Measurements from ENCODE around the gene NCAM2. TPM values are rescaled to one million over a fixed set of nuclear protein-coding genes. Genes with fewer than 3 reads are reported as not detected.

NCAM2 gene
- total RNA-seq, 1 donor from 2014 or later = 22.6 TPM

DNA sequence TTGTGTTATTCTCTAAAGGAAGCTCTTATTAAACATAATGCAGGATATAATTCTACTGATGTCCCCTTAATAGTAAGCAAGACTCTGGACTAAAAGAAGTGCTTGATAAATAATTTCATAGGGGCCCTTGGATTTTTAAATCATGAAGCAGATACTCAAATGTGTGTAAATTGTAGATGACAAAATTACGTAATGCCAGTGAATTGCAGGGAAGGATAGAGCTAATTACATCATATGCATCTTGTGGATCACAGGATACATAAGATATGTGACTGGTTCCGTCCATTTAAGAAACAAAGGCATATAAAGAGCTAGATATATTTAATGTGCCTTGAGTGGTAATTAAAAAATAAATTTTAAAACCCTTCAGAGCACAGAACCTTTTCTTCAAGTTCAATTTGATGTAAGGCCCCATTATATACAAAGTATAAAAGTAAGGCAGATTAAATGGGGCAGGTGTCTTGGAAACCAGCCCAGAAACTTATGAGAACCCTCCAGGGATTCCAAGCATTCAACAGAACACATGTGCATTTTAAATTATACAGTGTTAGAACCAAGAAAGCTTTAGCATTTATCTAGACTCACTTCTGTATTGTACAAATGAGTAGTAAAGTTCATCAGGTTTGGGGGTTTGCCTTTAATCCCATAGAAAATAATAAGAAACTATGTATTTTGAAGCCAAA is 190.4 kb downstream of the NCAM2 start:
- no peaks in the 10 kb centered on the region for H3K4me1 Mint-ChIP-seq (ENCODE audit: unreplicated experiment)
- no peaks in the 10 kb centered on the region for H3K9me3 Mint-ChIP-seq
- no peak for DNase-seq (ENCODE audit: extremely low spot score, unreplicated experiment)
- no peaks in the 10 kb centered on the region for H3K36me3 Mint-ChIP-seq
- H3K27me3 Mint-ChIP-seq = no peaks in the 10 kb centered on the region
- H3K4me3 Mint-ChIP-seq = no peak overlapping the region
- H3K27ac Mint-ChIP-seq = no peak overlapping the region
- TF ChIP-seq, protein P1, sequence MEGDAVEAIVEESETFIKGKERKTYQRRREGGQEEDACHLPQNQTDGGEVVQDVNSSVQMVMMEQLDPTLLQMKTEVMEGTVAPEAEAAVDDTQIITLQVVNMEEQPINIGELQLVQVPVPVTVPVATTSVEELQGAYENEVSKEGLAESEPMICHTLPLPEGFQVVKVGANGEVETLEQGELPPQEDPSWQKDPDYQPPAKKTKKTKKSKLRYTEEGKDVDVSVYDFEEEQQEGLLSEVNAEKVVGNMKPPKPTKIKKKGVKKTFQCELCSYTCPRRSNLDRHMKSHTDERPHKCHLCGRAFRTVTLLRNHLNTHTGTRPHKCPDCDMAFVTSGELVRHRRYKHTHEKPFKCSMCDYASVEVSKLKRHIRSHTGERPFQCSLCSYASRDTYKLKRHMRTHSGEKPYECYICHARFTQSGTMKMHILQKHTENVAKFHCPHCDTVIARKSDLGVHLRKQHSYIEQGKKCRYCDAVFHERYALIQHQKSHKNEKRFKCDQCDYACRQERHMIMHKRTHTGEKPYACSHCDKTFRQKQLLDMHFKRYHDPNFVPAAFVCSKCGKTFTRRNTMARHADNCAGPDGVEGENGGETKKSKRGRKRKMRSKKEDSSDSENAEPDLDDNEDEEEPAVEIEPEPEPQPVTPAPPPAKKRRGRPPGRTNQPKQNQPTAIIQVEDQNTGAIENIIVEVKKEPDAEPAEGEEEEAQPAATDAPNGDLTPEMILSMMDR (conservative IDR thresholded peaks at IDR 0.05) = no peak

DNA sequence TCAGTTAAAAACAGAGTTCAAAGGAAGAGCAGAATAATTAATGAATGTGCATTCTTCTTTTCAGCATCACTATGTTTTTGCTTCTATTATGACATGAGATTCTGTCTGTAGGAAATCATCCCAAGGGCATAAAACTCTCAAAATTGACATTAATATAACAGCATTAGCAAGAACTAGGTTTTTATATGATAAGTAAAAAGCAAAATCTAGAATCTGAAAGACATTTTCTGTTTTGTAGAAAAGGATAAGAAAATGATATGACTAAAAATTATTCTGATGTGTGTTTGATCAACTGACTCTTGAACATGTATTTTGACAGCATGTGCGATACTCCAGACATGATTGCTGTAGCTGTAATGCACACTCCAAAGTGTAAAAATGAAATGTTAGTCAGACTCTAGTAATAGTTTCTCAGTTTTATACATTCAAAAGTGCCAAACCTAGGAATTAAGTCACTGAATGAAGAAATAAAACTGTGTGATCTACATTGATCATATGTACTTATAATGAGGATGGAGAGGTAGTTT is 197.3 kb downstream of the NCAM2 start:
- TF ChIP-seq, protein P1 (conservative IDR thresholded peaks at IDR 0.05) = no peak
- Mint-ChIP-seq H3K27ac (no peak overlapping the region), H3K4me1 (ENCODE audit: unreplicated experiment) (no peaks in the 10 kb centered on the region), H3K9me3 (no peaks in the 10 kb centered on the region), H3K27me3 (no peaks in the 10 kb centered on the region), H3K36me3 (no peaks in the 10 kb centered on the region), H3K4me3 (no peak overlapping the region)
- no peak for DNase-seq (ENCODE audit: extremely low spot score, unreplicated experiment)

DNA sequence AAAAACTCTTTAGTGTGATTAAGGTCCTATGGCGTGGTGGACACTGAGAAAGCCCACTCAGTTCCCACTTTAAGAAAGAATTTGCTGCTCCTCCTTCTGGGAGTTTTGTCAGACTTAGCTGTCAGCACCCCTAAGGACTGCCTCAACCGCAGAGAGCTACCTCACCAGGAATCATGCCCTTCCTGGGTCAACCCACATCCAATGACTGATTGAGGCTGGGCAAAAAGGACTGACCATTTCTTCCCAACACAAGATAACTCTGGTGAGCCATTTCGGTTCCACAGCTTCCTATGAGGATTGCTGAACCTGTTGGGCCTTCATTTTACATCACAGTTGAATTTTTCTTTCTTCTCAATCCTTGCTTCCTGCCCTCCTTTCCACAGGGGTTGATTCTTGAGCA is 197.9 kb downstream of the NCAM2 start:
- no peak overlapping the region for H3K4me3 Mint-ChIP-seq
- DNase-seq (ENCODE audit: extremely low spot score, unreplicated experiment) = no peak
- no peaks in the 10 kb centered on the region for H3K36me3 Mint-ChIP-seq
- no peak overlapping the region for H3K27ac Mint-ChIP-seq
- TF ChIP-seq, protein P1 (conservative IDR thresholded peaks at IDR 0.05) = no peak
- H3K9me3 Mint-ChIP-seq = no peaks in the 10 kb centered on the region
- no peaks in the 10 kb centered on the region for H3K4me1 Mint-ChIP-seq (ENCODE audit: unreplicated experiment)
- H3K27me3 Mint-ChIP-seq = no peaks in the 10 kb centered on the region

DNA sequence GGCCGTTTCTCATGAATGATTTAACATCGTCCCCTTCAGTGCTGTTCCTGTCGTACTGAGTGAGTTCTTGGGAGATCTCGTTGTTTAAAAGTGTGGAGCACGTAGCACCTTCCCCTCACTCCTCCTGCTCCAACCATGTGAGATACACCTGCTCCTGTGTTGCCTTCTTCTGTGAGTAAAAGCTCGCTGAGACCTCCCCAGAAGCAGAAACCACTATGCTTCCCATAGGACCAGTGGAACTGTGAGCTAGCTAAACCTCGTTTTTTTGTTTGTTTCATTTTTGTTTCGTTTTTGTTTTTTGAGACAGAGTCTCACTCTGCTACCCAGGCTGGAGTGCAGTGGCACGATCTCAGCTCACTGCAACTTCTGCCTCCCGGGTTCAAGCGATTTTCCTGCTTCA is 198.6 kb downstream of the NCAM2 start:
- H3K36me3 Mint-ChIP-seq = no peaks in the 10 kb centered on the region
- no peaks in the 10 kb centered on the region for H3K9me3 Mint-ChIP-seq
- TF ChIP-seq, protein P1 (conservative IDR thresholded peaks at IDR 0.05) = no peak
- no peak overlapping the region for H3K27ac Mint-ChIP-seq
- DNase-seq (ENCODE audit: extremely low spot score, unreplicated experiment) = no peak
- no peaks in the 10 kb centered on the region for H3K4me1 Mint-ChIP-seq (ENCODE audit: unreplicated experiment)
- no peak overlapping the region for H3K4me3 Mint-ChIP-seq
- no peaks in the 10 kb centered on the region for H3K27me3 Mint-ChIP-seq

DNA sequence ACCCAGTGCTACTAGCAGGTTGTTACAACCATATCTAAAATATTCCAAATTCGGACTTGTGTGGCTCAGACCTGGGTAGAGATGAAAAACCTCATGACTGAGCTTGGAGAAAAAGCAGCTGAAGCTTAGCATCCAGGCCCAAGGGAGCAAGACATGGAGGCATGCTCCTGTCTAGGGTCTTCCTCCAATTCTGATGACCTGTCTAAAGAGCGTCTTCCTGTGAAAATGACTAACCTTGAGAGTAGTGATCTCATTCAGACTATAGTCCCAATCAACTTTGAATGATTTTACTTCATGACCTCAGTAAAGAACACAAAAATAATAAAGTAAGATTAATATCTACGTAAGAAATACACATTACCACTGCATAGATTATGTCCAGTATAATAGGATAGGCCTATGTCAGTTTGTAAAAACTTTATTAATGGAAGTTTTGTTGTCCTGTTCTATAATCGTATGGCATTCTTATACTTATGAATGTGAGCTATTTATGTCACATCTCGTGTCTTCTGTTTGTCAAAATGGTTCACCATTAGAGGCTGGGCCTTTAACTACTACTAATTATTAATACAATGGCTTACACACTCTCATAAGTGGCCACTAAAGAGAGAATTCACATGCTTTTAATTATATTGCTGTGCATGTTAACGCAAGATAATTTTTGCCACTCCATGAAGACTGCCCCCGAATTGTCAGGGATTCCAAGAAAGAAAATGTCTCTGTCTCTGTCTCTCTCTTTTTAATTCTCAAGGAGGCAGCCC is 201.3 kb downstream of the NCAM2 start:
- H3K27ac Mint-ChIP-seq = no peak overlapping the region
- no peak overlapping the region for H3K4me3 Mint-ChIP-seq
- TF ChIP-seq, protein P1 (conservative IDR thresholded peaks at IDR 0.05) = no peak

More for the DNA sequence above, 201.3 kb downstream of the NCAM2 start:
- Mint-ChIP-seq H3K4me1 (ENCODE audit: unreplicated experiment) (no peaks in the 10 kb centered on the region), H3K9me3 (no peaks in the 10 kb centered on the region), H3K27me3 (no peaks in the 10 kb centered on the region), H3K36me3 (no peaks in the 10 kb centered on the region)
- no peak for DNase-seq (ENCODE audit: extremely low spot score, unreplicated experiment)

All from type B pancreatic cell (in vitro differentiated cells).